Measurements from ENCODE around the gene RBM39. TPM values are rescaled to one million over a fixed set of nuclear protein-coding genes. Genes with fewer than 3 reads are reported as not detected.

RBM39 gene
- total RNA-seq, 1 donor from 2014 or later = 405 TPM

DNA sequence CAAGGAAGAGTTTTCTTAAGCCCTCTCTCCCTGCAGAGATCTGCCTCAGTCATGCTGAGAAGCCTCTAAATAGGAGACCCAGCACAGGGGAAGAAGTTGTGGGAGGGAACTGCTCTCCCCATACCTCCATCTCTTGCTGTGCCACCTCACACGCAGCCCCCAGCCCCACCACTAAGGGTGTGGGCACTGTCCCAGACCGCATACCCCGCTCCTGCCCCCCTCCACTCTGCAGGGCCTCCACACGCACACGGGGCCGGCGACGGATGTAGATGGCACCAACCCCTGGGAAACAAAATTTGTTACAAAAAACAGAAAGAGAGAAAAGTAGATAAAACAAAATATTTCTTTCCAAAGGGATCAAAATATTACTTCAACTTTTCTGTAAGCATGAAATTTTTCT, 67.1 kb downstream of the RBM39 start:
- no peak for DNase-seq (ENCODE audit: low spot score)

DNA sequence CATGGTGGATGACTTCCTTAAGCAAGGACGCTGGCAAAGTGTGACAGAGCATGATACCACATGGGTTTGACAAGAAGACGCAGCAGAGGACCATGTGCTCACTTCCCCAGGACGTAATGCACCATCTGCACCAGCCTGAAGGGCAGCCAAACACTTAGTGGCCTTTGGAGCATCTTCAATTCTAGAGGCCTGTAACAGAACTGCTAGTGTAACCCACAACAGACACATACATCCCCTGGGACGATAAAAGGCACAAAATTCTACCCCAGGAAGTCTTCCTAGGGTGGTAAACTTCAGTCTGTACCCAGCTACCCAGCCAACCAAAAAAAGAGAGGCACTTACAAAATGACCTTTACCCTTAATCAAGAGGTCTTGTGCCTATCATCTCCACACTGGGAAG, 68.2 kb downstream of the RBM39 start:
- DNase-seq (ENCODE audit: low spot score) = no peak

DNA sequence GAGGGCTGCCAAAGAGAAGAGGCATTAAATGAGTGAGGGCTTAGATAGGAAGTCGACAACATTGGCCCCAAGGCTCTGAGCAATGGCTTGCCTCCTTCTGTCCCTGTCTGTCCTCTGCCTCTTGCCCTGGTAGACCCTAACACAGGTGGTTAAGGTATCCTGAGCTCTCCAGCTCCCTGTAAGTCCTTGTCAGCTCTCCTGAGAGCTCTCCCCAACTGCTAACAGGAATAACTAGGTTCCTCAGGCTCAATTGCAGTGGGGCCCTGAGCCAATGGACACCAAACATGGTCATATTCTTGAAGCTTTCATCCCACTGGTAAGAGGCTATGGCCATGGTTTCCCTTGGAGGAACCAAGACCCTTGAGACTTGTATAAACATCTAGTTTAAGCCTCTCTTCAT, 72.4 kb downstream of the RBM39 start:
- DNase-seq (ENCODE audit: low spot score) = no peak

- no peak for DNase-seq (ENCODE audit: low spot score)
These were observed 72.8 kb downstream of the RBM39 start for GRCh38 chr20:35669221-35669620.

DNA sequence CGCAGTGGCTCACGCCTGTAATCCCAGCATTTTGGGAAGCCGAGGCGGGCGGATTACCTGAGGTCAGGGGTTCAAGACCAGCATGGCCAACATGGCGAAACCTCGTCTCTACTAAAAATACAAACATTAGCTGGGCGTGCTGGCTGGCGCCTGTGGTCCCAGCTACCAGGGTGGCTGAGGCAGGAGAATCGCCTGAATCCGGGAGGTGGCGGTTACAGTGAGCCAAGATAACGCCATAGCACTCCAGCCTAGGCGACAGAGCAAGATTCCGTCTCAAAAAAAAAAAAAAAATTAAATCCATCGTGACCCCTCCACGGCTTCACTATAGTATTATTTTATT, 76.1 kb downstream of the RBM39 start:
- no peak for DNase-seq (ENCODE audit: low spot score)

DNA sequence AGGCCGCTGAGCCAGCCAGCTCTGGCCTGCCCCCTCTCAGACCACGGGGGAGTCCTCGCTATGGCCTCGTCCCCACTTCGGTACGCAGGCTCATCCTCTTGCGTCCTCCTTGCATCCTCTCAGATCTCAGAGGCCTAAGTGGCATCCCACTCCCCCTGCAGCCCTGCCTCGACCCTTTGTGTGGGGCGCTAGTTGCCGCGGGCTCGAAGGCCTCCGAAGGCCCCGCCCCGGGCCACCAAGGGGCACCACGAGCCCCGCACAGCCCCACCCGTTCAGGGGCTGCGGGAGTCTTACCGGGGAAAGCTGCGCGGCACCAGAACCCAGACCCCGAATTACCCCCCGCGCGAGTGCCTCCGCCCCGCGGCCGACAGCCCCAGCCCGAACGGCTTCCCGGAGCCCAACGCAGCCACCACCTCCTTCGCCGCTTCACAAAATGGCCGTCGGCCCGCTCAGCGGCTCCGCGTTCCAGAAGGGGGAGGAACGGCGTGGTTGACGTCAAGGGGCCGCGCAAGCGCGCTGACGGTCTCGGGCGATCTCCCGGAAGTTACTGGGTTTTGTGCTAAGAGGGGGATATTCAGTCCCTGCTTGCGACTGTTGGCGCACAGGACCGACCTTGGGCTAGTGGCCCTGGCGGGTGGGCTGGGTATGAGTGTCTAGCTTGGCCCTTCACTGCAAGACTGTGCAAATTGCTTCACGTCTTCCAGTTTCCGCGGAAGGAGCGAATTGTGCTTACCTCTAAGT, 77.4 kb downstream of the RBM39 start, which contains the start of the genes CPNE1 and RBM12:
CPNE1 (minus strand) TSS at position 435 of the 741 bp plus-strand sequence. CDS start 31,977 bp downstream, outside the sequence.
RBM12 (minus strand) TSS at position 435 of the 741 bp plus-strand sequence. CDS start 9,578 bp downstream, outside the sequence.
- peak; percentile 95 for DNase-seq (ENCODE audit: low spot score)

DNA sequence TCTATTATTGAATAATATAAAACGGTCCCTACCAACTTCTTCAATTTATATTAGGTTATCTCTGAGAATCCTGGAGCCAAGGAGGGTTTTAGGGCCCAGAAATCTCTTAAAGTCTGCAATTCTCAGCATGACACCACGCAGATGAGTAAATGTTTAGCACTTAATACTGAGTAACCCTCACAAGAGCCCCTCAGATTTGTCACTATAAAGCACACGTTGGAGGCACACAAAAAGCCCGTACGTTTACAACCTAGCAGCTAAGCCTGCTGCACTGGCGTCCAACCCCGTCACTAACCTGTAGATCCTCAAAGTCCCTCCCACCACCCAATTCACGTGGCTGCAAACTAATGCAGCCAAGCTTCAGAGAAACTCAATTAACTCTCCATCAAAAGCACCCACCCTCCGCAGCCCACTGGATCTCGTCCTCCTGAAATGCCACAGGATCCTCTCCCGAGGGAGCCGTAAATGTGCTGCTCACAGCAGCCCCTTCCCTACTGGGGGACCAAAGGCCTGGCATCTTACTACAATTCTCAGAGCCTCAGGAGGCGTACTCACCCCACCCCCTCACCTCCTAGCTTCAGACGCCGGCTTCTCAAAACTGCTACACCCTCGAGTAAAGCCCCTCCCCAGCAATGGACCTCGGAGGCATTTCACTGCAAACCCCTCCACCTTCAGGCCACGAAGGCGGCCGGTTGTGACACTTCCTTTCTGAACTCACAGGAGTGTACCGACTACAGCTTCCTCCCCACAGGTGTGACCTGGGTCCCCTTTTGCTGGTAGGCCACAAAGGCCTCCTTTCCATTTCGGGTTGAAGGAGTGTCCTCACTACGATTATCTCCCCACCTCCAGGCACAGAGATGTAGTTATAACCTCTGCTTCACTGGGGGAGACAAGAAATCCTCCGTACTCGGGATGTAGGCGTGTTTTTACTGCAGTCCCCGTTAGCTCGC, 78.3 kb downstream of the RBM39 start:
- DNase-seq (ENCODE audit: low spot score) = peak; percentile 59

GRCh38 chr20:35662551-35662950, 79.5 kb downstream of the RBM39 start:
- no peak for DNase-seq (ENCODE audit: low spot score)

- DNase-seq (ENCODE audit: low spot score) = no peak
These were observed 80.2 kb downstream of the RBM39 start for GRCh38 chr20:35661908-35662307.

DNA sequence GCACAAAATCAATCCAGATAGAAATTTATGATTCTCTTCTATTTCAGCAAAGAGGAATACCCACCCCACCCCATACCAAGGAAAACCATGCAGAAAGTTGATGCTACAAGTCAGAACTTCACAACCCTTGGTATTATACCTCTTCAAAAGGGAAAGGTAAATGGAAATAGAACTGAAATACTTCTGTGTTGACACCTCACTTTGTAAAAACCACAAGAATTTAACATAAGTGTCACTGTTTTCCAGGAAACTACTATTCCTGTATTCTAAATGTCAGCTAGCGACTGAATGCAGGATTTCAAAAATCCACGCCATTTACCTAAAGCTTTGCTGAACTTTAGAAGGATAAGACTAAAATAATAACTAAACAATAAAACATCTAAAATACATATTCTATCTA, 81.0 kb downstream of the RBM39 start:
- no peak for DNase-seq (ENCODE audit: low spot score)

DNA sequence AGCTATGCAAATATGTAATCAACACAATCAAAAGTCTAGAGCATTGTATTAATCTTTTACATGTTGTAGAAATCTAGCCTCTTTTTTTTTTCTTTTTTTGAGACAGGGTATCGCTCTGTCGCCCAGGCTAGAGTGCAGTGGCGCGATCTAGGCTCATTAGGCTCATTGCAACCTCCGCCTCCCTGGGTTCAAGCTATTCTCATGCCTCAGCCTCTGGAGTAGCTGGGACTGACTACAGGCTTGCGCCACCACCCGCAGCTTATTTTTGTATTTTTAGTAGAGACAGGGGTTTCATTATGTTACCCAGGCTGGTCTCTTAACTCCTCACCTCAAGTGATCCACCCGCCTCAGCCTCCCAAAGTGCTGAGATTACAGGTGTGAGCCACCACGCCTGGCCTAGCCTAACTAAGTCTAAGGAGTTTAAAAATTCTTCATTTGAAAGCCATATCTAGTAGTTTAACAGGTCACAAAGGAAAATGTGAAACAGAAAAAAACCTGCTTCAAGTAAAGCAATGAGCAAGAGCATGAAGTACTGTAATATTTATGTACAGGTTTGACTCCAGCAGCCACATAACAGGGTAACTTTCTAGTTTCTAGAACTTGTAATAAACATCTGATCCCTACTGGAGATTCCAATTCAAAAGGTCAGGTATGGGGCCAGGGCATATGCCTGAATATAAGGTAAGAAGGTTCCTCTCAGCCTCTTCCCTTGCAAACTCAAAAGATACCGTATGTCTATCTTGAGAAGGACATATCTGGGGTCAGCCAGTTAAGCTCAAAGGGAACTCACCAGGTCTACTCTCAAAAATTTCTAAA, 81.7 kb downstream of the RBM39 start:
- DNase-seq (ENCODE audit: low spot score) = no peak

GRCh38 chr20:35657271-35657670, 84.8 kb downstream of the RBM39 start:
- DNase-seq (ENCODE audit: low spot score) = no peak

- no peak for DNase-seq (ENCODE audit: low spot score)
These were observed 87.6 kb downstream of the RBM39 start for GRCh38 chr20:35654415-35654814.

GRCh38 chr20:35653893-35654292, 88.2 kb downstream of the RBM39 start:
- DNase-seq (ENCODE audit: low spot score) = no peak

Other genes with a start within 250 kb of the RBM39 start
- gene C20orf173, start 212.6 kb downstream of the RBM39 start, total RNA-seq = not detected
- 265 TPM for gene ERGIC3, start 200.2 kb downstream of the RBM39 start, total RNA-seq
- 18.4 TPM for gene SPAG4, start 126.4 kb downstream of the RBM39 start, total RNA-seq
- 200 TPM for gene CPNE1, start 77.4 kb downstream of the RBM39 start, total RNA-seq
- gene RBM12, start 77.4 kb downstream of the RBM39 start, total RNA-seq = 133 TPM
- 40.0 TPM for gene NFS1, start 42.9 kb downstream of the RBM39 start, total RNA-seq
- 97.1 TPM for gene ROMO1, start 42.9 kb downstream of the RBM39 start, total RNA-seq
- gene PHF20, start 29.8 kb upstream of the RBM39 start, total RNA-seq = 61.6 TPM
- gene SCAND1, start 212.2 kb upstream of the RBM39 start, total RNA-seq = 48.4 TPM
- gene CNBD2, start 226.3 kb upstream of the RBM39 start, total RNA-seq = 3.8 TPM